GM23338 (cell line): Measurements from ENCODE around the gene ASB5. TPM values are rescaled to one million over a fixed set of nuclear protein-coding genes. Genes with fewer than 3 reads are reported as not detected.

Experiments
- ATAC-seq: fragments of 200-7000 bp; cut with Tn5 transposase; 3 replicates; pipeline ENCODE4 v1.9.1; 2020
- DNase-seq: peaks from one replicate; pipeline ENCODE4 v3.0.0-alpha.2; 2015; ENCODE audit warnings: low spot score
- H2AFZ ChIP-seq: fragments of 200-600 bp; sonication (generic); 2 replicates; pipeline ENCODE4 v1.8.0; 2016; ENCODE audit warnings: antibody characterized with exemption, mild to moderate bottlenecking, moderate library complexity
- H3F3A ChIP-seq: fragments of 200-600 bp; sonication (generic); replicated peaks from 2 replicates; pipeline ENCODE4 v1.8.0; 2017; ENCODE audit warnings: antibody characterized with exemption, mixed run types, low read depth
- H3K27ac ChIP-seq: fragments of 200-600 bp; sonication (generic); 2 replicates; pipeline ENCODE4 v1.6.1; 2016; ENCODE audit warnings: low read depth
- H3K27me3 ChIP-seq: fragments of 200-600 bp; sonication (generic); 2 replicates; pipeline ENCODE4 v1.8.0; 2016; ENCODE audit warnings: mild to moderate bottlenecking, mixed run types, moderate library complexity; ENCODE audit not compliant: insufficient read depth
- H3K36me3 ChIP-seq: fragments of 200-600 bp; sonication (generic); 2 replicates; pipeline ENCODE4 v1.8.0; 2016; ENCODE audit warnings: mild to moderate bottlenecking; ENCODE audit not compliant: insufficient read depth
- H3K4me1 ChIP-seq: fragments of 200-600 bp; sonication (generic); 2 replicates; pipeline ENCODE4 v1.8.0; 2016; ENCODE audit warnings: mild to moderate bottlenecking, moderate library complexity; ENCODE audit not compliant: insufficient read depth
- H3K4me2 ChIP-seq: fragments of 200-600 bp; sonication (generic); 2 replicates; pipeline ENCODE4 v1.7.1; 2017; ENCODE audit warnings: mixed run types
- H3K4me3 ChIP-seq: fragments of 200-600 bp; sonication (generic); 2 replicates; pipeline ENCODE4 v1.6.1; 2016; ENCODE audit warnings: mixed run types
- H3K79me2 ChIP-seq: fragments of 200-600 bp; sonication (generic); replicated peaks from 2 replicates; pipeline ENCODE4 v1.8.0; 2017; ENCODE audit warnings: mild to moderate bottlenecking; ENCODE audit not compliant: insufficient read depth
- H3K9me2 ChIP-seq: fragments of 200-600 bp; sonication (generic); 2 replicates; pipeline ENCODE4 v1.8.0; 2017; ENCODE audit not compliant: insufficient read depth
- H4K20me1 ChIP-seq: fragments of 200-600 bp; sonication (generic); replicated peaks from 2 replicates; pipeline ENCODE4 v1.8.0; 2017; ENCODE audit warnings: mild to moderate bottlenecking; ENCODE audit not compliant: insufficient read depth
- H3K27ac Mint-ChIP-seq: 2 replicates; pipeline ENCODE4 v1.8.0; 2020; ENCODE audit warnings: inconsistent platforms, mild to moderate bottlenecking, moderate library complexity, mixed read lengths
- H3K27me3 Mint-ChIP-seq: 3 replicates; pipeline ENCODE4 v1.8.0; 2022; ENCODE audit warnings: low read depth, mild to moderate bottlenecking, moderate library complexity, mixed read lengths, inconsistent platforms; ENCODE audit not compliant: insufficient read depth, poor library complexity
- H3K36me3 Mint-ChIP-seq: 3 replicates; pipeline ENCODE4 v1.8.0; 2021; ENCODE audit warnings: low read depth, mild to moderate bottlenecking, inconsistent platforms, moderate library complexity, mixed read lengths
- H3K4me1 Mint-ChIP-seq: 3 replicates; pipeline ENCODE4 v1.8.0; 2020; ENCODE audit warnings: mild to moderate bottlenecking, inconsistent platforms, mixed read lengths
- H3K4me3 Mint-ChIP-seq: 3 replicates; pipeline ENCODE4 v1.8.0; 2021; ENCODE audit warnings: moderate library complexity, mild to moderate bottlenecking, inconsistent platforms, mixed read lengths
- H3K9me3 Mint-ChIP-seq: 3 replicates; pipeline ENCODE4 v1.8.0; 2020; ENCODE audit warnings: moderate library complexity, mild to moderate bottlenecking, inconsistent platforms, mixed read lengths
- CREB1 ChIP-seq: fragments of 250-450 bp; sonication (Bioruptor Pico); IDR thresholded peaks from 2 replicates; pipeline ENCODE4 v1.5.0; 2020; ENCODE audit warnings: low read depth, mild to moderate bottlenecking, moderate library complexity
- CTCF ChIP-seq, 2 experiments: fragments of 200-600 bp in 1 of 2; sonication (generic) in 1 of 2; conservative IDR thresholded peaks; 2 replicates each; pipeline versions ENCODE4 v1.5.1 to v1.6.1; 2016 to 2017; ENCODE audit warnings: antibody characterized with exemption in 2 of 2, low read depth in 2 of 2, mild to moderate bottlenecking in 2 of 2, moderate library complexity in 1 of 2
- ETS1 ChIP-seq: IDR thresholded peaks from 2 replicates; pipeline ENCODE4 v1.6.1; 2016; ENCODE audit warnings: antibody characterized with exemption
- EZH2 ChIP-seq: fragments of 200-600 bp; sonication (generic); IDR thresholded peaks from one replicate; pipeline ENCODE4 v1.8.0; 2017; ENCODE audit warnings: antibody characterized with exemption, mild to moderate bottlenecking, low read depth; ENCODE audit not compliant: unreplicated experiment
- EZH2phosphoT487 ChIP-seq: fragments of 200-600 bp; sonication (generic); IDR thresholded peaks from one replicate; pipeline ENCODE4 v1.8.1; 2018; ENCODE audit warnings: antibody characterized with exemption; ENCODE audit not compliant: unreplicated experiment
- JUNB ChIP-seq: IDR thresholded peaks from one replicate; pipeline ENCODE4 v1.6.1; 2016; ENCODE audit warnings: antibody characterized with exemption; ENCODE audit not compliant: unreplicated experiment
- NANOG ChIP-seq: IDR thresholded peaks from 2 replicates; pipeline ENCODE4 v1.6.1; 2016; ENCODE audit warnings: antibody characterized with exemption, borderline replicate concordance
- POLR2AphosphoS5 ChIP-seq: IDR thresholded peaks from 2 replicates; pipeline ENCODE4 v1.6.1; 2016; ENCODE audit warnings: antibody characterized with exemption, low read depth
- REST ChIP-seq: IDR thresholded peaks from one replicate; pipeline ENCODE4 v1.6.1; 2018; ENCODE audit warnings: antibody characterized with exemption; ENCODE audit not compliant: unreplicated experiment
- STAT1 ChIP-seq: IDR thresholded peaks from one replicate; pipeline ENCODE4 v1.6.1; 2016; ENCODE audit warnings: antibody characterized with exemption; ENCODE audit not compliant: unreplicated experiment
- ZNF114 ChIP-seq: fragments of 250-450 bp; sonication (Bioruptor Pico); IDR thresholded peaks from 2 replicates; pipeline ENCODE4 v1.5.0; 2020; ENCODE audit warnings: mild to moderate bottlenecking, moderate library complexity
- ZNF331 ChIP-seq: fragments of 250-450 bp; sonication (Bioruptor Pico); IDR thresholded peaks from 2 replicates; pipeline ENCODE4 v1.5.0; 2020; ENCODE audit warnings: low read depth, mild to moderate bottlenecking, moderate library complexity
- ZNF462 ChIP-seq: fragments of 250-450 bp; sonication (Bioruptor Pico); IDR thresholded peaks from 2 replicates; pipeline ENCODE4 v1.5.0; 2020; ENCODE audit warnings: mild to moderate bottlenecking, moderate library complexity
- polyA plus RNA-seq: library from polyadenylated mRNA; unstranded; fragments of >200 nt; fragmentation: Nextera tagmentation; extraction: Ambion mirVana; gene quantifications from 2 replicates; pipeline ENCODE4 v1.2.1, GENCODE V29; 2016
- total RNA-seq: library from RNA; depleted of rRNA; stranded (reverse); fragments of >200 nt; shearing (Covaris generic); gene quantifications from 2 replicates; pipeline ENCODE4 v1.2.3, GENCODE V29; 2014

ASB5 gene
- total and polyA plus RNA-seq, 2 experiments from 2014 or later, result not detected

GRCh38 chr4:176271749-176272148, 2.7 kb upstream of the ASB5 start:
- Mint-ChIP-seq H3K27ac (no peak overlapping the region), H3K9me3 (no peaks in the 10 kb centered on the region), H3K27me3 (no peaks in the 10 kb centered on the region), H3K36me3 (no peaks in the 10 kb centered on the region), H3K4me3 (no peak overlapping the region), H3K4me1 (no peaks in the 10 kb centered on the region; the same call in 2 of the 3 replicates)
- Histone ChIP-seq H2AFZ (no peak overlapping the region), H3K36me3 (no peaks in the 10 kb centered on the region), H3F3A (no peaks in the 10 kb centered on the region), H3K4me1 (no peaks in the 10 kb centered on the region), H3K9me2 (no peaks in the 10 kb centered on the region), H4K20me1 (no peaks in the 10 kb centered on the region), H3K4me2 (no peak overlapping the region), H3K27ac (no peak overlapping the region), H3K27me3 (no peaks in the 10 kb centered on the region), H3K79me2 (no peaks in the 10 kb centered on the region), H3K4me3 (no peak overlapping the region)
- TF ChIP-seq EZH2, result no peak
- TF ChIP-seq STAT1, result no peak
- no peak for TF ChIP-seq CREB1 (CRISPR knock-in tag)
- no peak for TF ChIP-seq EZH2phosphoT487
- TF ChIP-seq JUNB, result no peak
- no peak for TF ChIP-seq ETS1
- TF ChIP-seq ZNF462 (CRISPR knock-in tag), result no peak
- no peak for TF ChIP-seq ZNF331 (CRISPR knock-in tag)
- TF ChIP-seq POLR2AphosphoS5, result no peak
- TF ChIP-seq REST, result no peak
- no peak for TF ChIP-seq ZNF114 (CRISPR knock-in tag)
- no peak for TF ChIP-seq NANOG
- no peak for TF ChIP-seq CTCF (conservative IDR thresholded peaks at IDR 0.05; ENCODE audit: low read depth in 2 of 2)
- DNase-seq (no peak), ATAC-seq (no peak)
